ES-I3 (cell line): ENCODE measurements around the gene FAM162A.
A peak's percentile ranks its signal among the peaks of the same experiment; 100 is the strongest.

Experiments
- H3K36me3 ChIP-seq: 2 replicates; pipeline ENCODE4 v1.6.1; 2013; ENCODE audit warnings: mild to moderate bottlenecking, low read length, control low read depth, moderate library complexity; ENCODE audit not compliant: insufficient read depth
- H3K4me1 ChIP-seq: 2 replicates; pipeline ENCODE4 v1.6.1; 2013; ENCODE audit warnings: mild to moderate bottlenecking, control low read depth, low read length; ENCODE audit not compliant: insufficient read depth
- H3K9ac ChIP-seq: 2 replicates; pipeline ENCODE4 v1.6.1; 2013; ENCODE audit warnings: low read depth, mild to moderate bottlenecking, low read length, moderate library complexity
- H3K9me3 ChIP-seq: 2 replicates; pipeline ENCODE4 v1.6.1; 2013; ENCODE audit warnings: mild to moderate bottlenecking, low read length, moderate library complexity; ENCODE audit not compliant: control insufficient read depth, insufficient read depth

The FAM162A gene

DNA sequence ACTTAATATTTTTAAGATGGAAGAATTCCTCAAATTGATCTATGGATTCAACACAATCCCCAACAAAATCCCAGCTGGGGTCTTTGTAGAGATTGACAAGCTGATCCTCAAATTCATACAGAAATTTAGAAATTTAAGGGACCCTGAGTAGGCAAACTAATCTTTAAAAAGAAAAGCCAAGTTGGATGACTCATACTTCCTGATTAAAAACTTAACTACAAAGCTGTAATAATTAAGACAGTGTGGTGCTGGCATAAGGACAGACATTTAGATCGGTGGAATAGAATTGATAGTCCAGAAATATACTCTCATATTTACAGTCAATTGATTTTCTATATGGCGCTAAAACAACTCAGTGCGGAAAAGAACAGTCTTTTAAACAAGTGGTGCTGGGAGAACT, 11.6 kb downstream of the FAM162A start:
- H3K36me3 ChIP-seq = no peaks in the 10 kb centered on the region
- no peaks in the 10 kb centered on the region for H3K9me3 ChIP-seq
- H3K9ac ChIP-seq = no peak overlapping the region
- H3K4me1 ChIP-seq = peaks cover 11% of the 10 kb centered on the region; the same call in 1 of the 2 replicates

GRCh38 chr3:122396511-122396910, 12.5 kb downstream of the FAM162A start:
- H3K4me1 ChIP-seq = peaks cover 11% of the 10 kb centered on the region; the same call in 1 of the 2 replicates
- H3K9ac ChIP-seq = no peak overlapping the region
- H3K36me3 ChIP-seq = no peaks in the 10 kb centered on the region
- H3K9me3 ChIP-seq = no peaks in the 10 kb centered on the region

DNA sequence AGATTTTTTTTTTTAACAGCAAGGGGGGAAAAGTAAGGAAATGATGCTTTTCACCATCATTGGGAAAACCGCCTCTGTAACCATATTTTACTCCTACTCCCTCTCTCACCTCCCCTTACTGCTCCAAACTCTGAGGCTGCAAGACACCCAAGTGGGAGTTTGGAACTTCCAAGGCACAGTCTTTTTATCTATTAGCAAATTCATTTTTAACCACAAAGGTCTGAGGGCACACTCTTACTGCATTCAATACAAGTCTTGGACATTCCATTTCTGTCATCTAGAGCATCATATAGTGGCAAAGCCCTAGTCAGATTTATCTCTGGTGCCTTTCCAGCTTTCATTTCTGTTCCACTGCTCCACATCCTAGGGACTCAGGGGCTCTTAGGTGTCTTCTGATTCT, 13.2 kb downstream of the FAM162A start:
- Histone ChIP-seq H3K4me1 (peaks cover 11% of the 10 kb centered on the region; the same call in 1 of the 2 replicates), H3K36me3 (no peaks in the 10 kb centered on the region), H3K9ac (no peak overlapping the region), H3K9me3 (no peaks in the 10 kb centered on the region)

GRCh38 chr3:122398920-122399319, 14.9 kb downstream of the FAM162A start:
- H3K9ac ChIP-seq = no peak overlapping the region
- 0 out of 2 replicates have a peak, but pooled peaks cover 2% of the 10 kb centered on the region for H3K4me1 ChIP-seq
- no peaks in the 10 kb centered on the region for H3K9me3 ChIP-seq
- H3K36me3 ChIP-seq = 0 out of 2 replicates have a peak, but pooled peaks cover 3% of the 10 kb centered on the region

- Histone ChIP-seq H3K4me1 (no peaks in the 10 kb centered on the region), H3K9me3 (no peaks in the 10 kb centered on the region), H3K9ac (no peak overlapping the region), H3K36me3 (peaks cover 3% of the 10 kb centered on the region; the same call in 1 of the 2 replicates)
Measured at GRCh38 chr3:122403489-122403888, 19.5 kb downstream of the FAM162A start.

DNA sequence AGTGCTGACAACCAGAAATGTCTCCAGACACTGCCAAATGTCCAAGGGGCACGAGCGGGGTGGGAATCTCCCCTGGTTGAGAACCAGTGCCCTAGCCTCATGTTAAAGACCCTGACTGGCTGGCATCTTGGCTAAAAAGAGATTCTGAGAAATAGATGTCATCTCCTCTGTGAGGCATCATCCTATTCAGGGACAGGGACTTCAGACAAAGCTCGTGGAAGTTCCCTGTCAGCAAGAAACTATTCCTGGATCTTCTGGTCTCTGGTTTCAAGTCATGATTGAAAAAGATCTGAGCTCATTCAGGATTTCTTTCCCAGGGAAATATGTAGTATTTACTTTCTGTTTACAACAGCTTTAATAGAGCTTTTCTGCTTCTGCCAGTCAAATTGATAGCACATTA, 21.0 kb downstream of the FAM162A start:
- H3K9ac ChIP-seq = no peak overlapping the region
- peaks cover 3% of the 10 kb centered on the region; the same call in 1 of the 2 replicates for H3K36me3 ChIP-seq

DNA sequence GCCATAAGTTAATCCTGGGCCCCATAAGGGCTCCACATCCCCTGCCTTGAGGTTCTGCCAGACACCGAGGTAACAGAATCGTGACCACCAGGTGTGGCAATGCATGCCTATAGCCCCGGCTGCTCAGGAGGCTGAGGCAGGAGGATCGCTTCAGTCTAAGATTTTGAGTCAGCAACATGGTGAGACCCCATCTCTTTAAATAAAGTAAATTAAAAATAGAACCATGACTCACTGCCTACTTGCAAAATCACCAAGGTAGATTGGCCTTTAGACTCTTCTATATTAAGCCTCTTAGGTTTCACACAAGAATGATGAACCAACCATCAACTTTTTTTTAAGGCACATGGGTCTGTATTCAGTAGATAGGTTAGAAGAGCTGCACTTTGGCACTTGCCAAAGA, 22.2 kb downstream of the FAM162A start:
- Histone ChIP-seq H3K36me3 (peaks cover 3% of the 10 kb centered on the region), H3K9ac (no peak overlapping the region), H3K4me1 (no peaks in the 10 kb centered on the region), H3K9me3 (no peaks in the 10 kb centered on the region)

More for the DNA sequence above, 21.0 kb downstream of the FAM162A start:
- Histone ChIP-seq H3K4me1 (no peaks in the 10 kb centered on the region), H3K9me3 (no peaks in the 10 kb centered on the region)

- peaks cover 3% of the 10 kb centered on the region for H3K36me3 ChIP-seq
- H3K4me1 ChIP-seq = no peaks in the 10 kb centered on the region
- H3K9ac ChIP-seq = no peak overlapping the region
- no peaks in the 10 kb centered on the region for H3K9me3 ChIP-seq
Measured at GRCh38 chr3:122407946-122408345, 24.0 kb downstream of the FAM162A start.

GRCh38 chr3:122409446-122409845, 25.5 kb downstream of the FAM162A start:
- H3K9ac ChIP-seq = no peak overlapping the region
- no peaks in the 10 kb centered on the region for H3K4me1 ChIP-seq
- H3K36me3 ChIP-seq = no peaks in the 10 kb centered on the region; the same call in none of the 2 replicates
- H3K9me3 ChIP-seq = no peaks in the 10 kb centered on the region

GRCh38 chr3:122410111-122410510, 26.1 kb downstream of the FAM162A start:
- no peaks in the 10 kb centered on the region; the same call in none of the 2 replicates for H3K36me3 ChIP-seq
- no peaks in the 10 kb centered on the region for H3K9me3 ChIP-seq
- no peak overlapping the region for H3K9ac ChIP-seq
- no peaks in the 10 kb centered on the region for H3K4me1 ChIP-seq

DNA sequence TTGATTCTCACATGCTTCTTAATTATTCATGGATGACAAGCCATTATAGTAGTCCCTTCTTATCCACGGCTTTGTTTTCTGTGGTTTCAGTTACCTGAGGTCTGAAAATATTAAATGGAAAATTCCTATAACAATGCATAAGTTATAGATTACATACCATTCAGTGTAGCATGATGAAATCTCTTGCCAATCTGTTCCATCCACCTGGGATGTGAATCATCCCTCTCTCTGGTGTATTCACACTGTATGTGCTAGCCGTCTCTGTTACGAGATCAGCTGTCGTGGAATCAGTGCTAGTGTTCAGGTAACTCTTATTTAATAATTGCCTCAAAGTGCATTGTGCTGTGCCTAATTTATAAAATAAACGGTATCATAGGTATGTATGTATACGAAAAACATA, 26.7 kb downstream of the FAM162A start:
- no peaks in the 10 kb centered on the region for H3K9me3 ChIP-seq
- no peak overlapping the region for H3K9ac ChIP-seq
- H3K36me3 ChIP-seq = no peaks in the 10 kb centered on the region; the same call in 1 of the 2 replicates
- H3K4me1 ChIP-seq = no peaks in the 10 kb centered on the region

GRCh38 chr3:122414391-122414790, 30.4 kb downstream of the FAM162A start:
- H3K4me1 ChIP-seq = no peaks in the 10 kb centered on the region
- H3K9ac ChIP-seq = no peak overlapping the region
- no peaks in the 10 kb centered on the region for H3K9me3 ChIP-seq

GRCh38 chr3:122415104-122415744, 31.2 kb downstream of the FAM162A start:
- H3K9ac ChIP-seq = peak overlapping the region; percentile 85; the same call in 1 of the 2 replicates
- no peaks in the 10 kb centered on the region; the same call in 1 of the 2 replicates for H3K36me3 ChIP-seq
- H3K4me1 ChIP-seq = no peaks in the 10 kb centered on the region
- H3K9me3 ChIP-seq = no peaks in the 10 kb centered on the region

More at GRCh38 chr3:122414391-122414790, 30.4 kb downstream of the FAM162A start:
- H3K36me3 ChIP-seq = no peaks in the 10 kb centered on the region; the same call in 1 of the 2 replicates

DNA sequence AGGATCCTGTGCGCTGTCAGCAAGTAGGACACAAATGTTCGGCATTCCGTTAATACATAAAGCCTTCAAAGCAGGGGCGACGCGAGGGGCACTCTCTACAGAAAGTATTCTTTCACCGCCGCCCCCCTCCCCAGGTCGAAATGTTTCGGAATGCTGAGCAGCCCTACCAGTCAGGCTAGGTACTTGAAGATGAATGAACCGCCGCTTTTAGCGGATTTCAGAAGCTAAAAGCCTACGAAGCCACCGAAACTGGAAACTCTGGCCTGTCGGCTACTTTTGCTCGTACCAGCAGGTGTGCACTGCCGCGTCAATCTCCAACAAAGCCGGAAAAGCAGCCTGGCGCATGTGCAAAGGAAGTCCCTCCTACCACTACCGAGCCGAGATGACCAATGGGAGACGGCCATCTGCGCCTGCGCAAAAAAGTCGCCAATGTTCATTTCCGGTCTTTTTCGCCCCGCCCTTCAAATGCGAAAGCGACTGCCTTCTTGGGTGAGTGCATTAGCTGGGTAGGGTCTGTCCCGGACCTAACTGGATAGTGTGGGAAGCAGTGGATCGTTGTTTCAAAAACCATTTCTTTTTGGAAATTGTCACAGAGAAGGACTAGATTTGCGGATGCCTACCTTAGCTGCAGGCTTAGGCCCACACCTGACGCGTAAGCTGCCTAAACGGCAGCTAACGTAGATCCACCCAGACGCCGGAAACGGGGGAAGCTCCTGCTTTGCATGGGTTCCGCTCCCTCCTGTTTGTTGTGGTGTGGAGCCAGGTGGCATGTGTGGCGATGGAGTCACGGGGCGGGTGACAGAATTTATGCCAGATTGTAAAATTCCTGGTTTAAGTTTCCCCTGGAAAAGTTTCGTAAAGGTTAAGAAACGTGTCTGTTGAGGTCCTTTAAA, 32.0 kb downstream of the FAM162A start, which contains the start of gene WDR5B:
Gene WDR5B (minus strand): TSS at position 301 of the 893 bp plus-strand sequence. CDS start 534 bp downstream, outside the sequence.
- Histone ChIP-seq H3K9ac (peak within 1 kb of the TSS; percentile 85), H3K4me1 (no peaks in the 10 kb centered on the region), H3K9me3 (no peaks in the 10 kb centered on the region), H3K36me3 (no peaks in the 10 kb centered on the region)
